Natural killer cell treated with Interleukin-12 subunit alpha and Interleukin-12 subunit beta and Interleukin-15 and Interleukin-18, amount 100 ng/mL, for 72 hours (primary cell): Measurements from ENCODE around the gene DNAJB5. TPM values are rescaled to one million over a fixed set of nuclear protein-coding genes. Genes with fewer than 3 reads are reported as not detected.

ENCODE experiments used
- ATAC-seq, 2 donors: fragments of 150-1000 bp; cut with Tn5 transposase in 1 of 2; sonication (Bioruptor Pico), chemical (Tn5 transposase) in 1 of 2; 2 replicates each; pipeline ENCODE4 v1.10.0; 2021
- DNase-seq: peaks from one replicate; pipeline ENCODE4 v3.0.0; 2022; ENCODE audit warnings: low spot score
- H3K27ac Mint-ChIP-seq, 2 donors: 1 replicate in 1 of 2; 2 replicates in 1 of 2; pipeline ENCODE4 v1.8.0; 2022; ENCODE audit warnings: mixed read lengths in 2 of 2, mild to moderate bottlenecking in 1 of 2, moderate library complexity in 1 of 2
- H3K27me3 Mint-ChIP-seq, 2 donors: 1 replicate in 1 of 2; 2 replicates in 1 of 2; pipeline ENCODE4 v1.8.0; 2022; ENCODE audit warnings: mixed read lengths in 2 of 2
- H3K36me3 Mint-ChIP-seq: one replicate; pipeline ENCODE4 v1.8.0; 2022; ENCODE audit warnings: mixed read lengths
- H3K4me1 Mint-ChIP-seq, 2 donors: 1 replicate in 1 of 2; 2 replicates in 1 of 2; pipeline ENCODE4 v1.8.0; 2022; ENCODE audit warnings: low read depth in 2 of 2, mixed read lengths in 2 of 2, mild to moderate bottlenecking in 1 of 2
- H3K4me3 Mint-ChIP-seq: one replicate; pipeline ENCODE4 v1.8.0; 2022; ENCODE audit warnings: mixed read lengths
- H3K9me3 Mint-ChIP-seq: 2 replicates; pipeline ENCODE4 v1.8.0; 2022; ENCODE audit warnings: mixed read lengths
- total RNA-seq, 2 donors: library from RNA; stranded (reverse); gene quantifications; one replicate each; pipeline ENCODE4 v1.2.3, GENCODE V29; 2022

Gene DNAJB5
- total RNA-seq, 2 donors from 2014 or later = 1.7 to 5.0 TPM

DNA sequence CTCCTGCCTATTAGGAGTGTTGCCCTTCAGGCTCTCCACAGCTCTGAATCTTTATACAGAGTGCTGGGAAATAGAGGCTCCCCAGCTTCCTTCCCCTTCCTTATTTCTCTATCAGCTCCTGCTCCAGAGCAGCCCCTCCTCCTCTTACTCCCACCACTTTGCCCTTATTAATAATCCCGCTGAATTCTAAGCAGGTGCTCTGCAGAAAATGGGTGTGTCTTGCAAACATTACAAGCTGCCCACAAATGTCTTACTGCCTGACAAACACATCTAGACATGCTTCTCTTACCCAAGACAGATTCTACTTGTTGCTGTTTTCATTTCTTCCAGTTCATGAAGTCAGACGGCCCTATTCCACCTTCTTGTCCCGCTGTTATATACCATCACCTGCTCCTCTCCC is 25.1 kb upstream of the DNAJB5 start:
- H3K4me1 Mint-ChIP-seq = peaks cover 0 to 3% of the 10 kb centered on the region in 2 donors
- peaks cover 43 to 64% of the 10 kb centered on the region in 2 donors for H3K27me3 Mint-ChIP-seq
- ATAC-seq (no peak), DNase-seq (no peak)
- H3K9me3 Mint-ChIP-seq = no peaks in the 10 kb centered on the region
- H3K27ac Mint-ChIP-seq = no peak overlapping the region
- no peaks in the 10 kb centered on the region for H3K36me3 Mint-ChIP-seq
- no peak overlapping the region for H3K4me3 Mint-ChIP-seq

DNA sequence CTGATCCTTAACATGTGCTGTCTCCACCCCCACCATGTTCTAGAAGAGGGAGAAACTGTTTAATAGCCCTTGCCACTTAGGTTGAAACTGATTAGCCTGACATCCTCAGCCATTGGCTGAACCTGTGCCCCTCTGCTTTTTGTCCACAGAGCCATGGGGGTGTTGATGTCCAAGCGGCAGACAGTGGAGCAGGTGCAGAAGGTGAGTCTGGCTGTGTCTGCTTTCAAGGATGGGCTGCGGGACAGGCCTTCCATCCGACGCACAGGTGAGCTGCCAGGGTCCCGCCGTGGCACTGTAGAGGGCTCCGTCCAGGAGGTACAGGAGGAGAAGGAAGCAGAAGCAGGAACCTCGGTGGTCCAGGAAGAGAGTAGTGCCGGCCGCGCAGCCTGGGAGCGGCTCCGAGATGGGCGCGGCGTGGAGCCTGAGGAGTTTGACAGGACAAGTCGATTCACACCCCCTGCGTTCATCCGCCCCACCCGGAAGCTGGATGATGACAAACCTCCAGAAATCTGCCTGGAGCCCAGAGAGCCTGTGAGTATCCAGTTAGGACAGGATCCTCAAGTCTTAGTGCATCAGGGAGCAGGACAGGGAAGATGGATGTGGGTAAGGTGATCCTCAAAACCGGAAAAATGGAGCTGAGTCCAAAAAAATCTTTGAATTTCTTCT is 18.3 kb upstream of the DNAJB5 start:
- H3K4me3 Mint-ChIP-seq = no peak overlapping the region
- no peak overlapping the region for H3K27ac Mint-ChIP-seq
- no peaks in the 10 kb centered on the region for H3K9me3 Mint-ChIP-seq
- peaks cover 22 to 43% of the 10 kb centered on the region in 2 donors for H3K27me3 Mint-ChIP-seq
- no peak for ATAC-seq
- H3K4me1 Mint-ChIP-seq = no peaks in the 10 kb centered on the region
- no peaks in the 10 kb centered on the region for H3K36me3 Mint-ChIP-seq
- DNase-seq = no peak

DNA sequence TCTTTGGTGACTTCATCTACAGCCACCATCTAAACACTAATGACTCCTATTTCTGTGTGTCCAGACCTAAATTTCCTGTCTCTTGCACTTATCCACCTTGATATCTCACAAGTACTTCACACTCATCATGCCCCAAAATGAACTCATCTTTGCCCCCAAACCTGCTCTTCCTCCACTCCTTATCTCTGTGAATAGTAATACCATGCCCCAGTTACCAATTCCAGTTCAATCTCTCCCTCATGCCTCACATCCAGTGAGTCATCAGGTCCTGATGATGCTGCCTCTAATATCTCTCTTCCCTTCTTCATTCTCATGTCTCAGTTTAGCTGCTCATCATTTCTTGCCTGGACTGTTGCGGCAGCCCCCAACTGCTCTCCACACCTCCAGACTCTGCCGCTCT is 14.9 kb upstream of the DNAJB5 start:
- H3K27me3 Mint-ChIP-seq = peaks cover 15 to 21% of the 10 kb centered on the region in 2 donors
- no peak overlapping the region for H3K27ac Mint-ChIP-seq
- H3K9me3 Mint-ChIP-seq = no peaks in the 10 kb centered on the region
- DNase-seq (no peak), ATAC-seq (no peak)
- H3K4me3 Mint-ChIP-seq = no peak overlapping the region
- no peaks in the 10 kb centered on the region for H3K4me1 Mint-ChIP-seq
- H3K36me3 Mint-ChIP-seq = no peaks in the 10 kb centered on the region

DNA sequence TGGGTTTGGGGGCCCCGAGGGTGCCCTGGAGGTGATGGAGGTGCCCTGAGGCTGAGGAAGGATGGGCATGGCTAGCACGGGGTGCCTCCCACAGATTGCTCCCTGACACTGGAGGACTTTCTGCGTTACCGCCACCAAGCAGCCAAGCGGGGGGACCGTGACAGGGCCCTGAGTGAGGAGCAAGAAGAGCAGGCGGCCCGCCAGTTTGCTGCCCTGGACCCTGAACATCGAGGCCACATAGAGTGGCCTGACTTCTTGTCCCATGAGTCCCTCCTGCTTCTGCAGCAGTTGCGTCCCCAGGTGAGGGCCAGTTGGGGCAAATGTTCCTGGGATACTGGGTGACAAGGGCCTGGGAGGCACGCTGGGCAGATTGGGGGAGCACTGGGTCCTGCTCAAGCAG is 13.1 kb upstream of the DNAJB5 start:
- peaks cover 13 to 17% of the 10 kb centered on the region in 2 donors for H3K27me3 Mint-ChIP-seq
- no peaks in the 10 kb centered on the region for H3K4me1 Mint-ChIP-seq
- DNase-seq (no peak), ATAC-seq (no peak)
- H3K4me3 Mint-ChIP-seq = no peak overlapping the region
- H3K36me3 Mint-ChIP-seq = no peaks in the 10 kb centered on the region
- H3K9me3 Mint-ChIP-seq = no peaks in the 10 kb centered on the region
- H3K27ac Mint-ChIP-seq = no peak overlapping the region

DNA sequence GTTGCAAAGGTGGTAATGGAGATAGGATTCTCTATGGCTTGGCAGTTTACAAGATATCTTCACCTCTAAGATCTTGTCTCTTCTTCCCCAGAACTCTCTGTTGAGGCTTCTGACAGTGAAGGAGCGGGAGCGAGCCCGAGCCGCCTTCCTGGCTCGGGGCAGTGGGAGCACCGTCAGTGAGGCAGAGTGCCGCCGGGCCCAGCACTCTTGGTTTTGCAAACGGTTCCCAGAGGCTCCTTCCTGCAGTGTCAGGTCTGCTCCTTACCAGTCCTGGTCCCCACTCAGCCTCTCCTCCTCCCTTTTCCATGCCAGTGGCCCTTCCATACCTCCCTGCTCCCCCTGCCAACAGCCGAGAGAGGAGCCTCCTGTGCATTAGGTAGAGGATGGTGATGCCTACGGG is 12.6 kb upstream of the DNAJB5 start:
- DNase-seq = no peak

DNA sequence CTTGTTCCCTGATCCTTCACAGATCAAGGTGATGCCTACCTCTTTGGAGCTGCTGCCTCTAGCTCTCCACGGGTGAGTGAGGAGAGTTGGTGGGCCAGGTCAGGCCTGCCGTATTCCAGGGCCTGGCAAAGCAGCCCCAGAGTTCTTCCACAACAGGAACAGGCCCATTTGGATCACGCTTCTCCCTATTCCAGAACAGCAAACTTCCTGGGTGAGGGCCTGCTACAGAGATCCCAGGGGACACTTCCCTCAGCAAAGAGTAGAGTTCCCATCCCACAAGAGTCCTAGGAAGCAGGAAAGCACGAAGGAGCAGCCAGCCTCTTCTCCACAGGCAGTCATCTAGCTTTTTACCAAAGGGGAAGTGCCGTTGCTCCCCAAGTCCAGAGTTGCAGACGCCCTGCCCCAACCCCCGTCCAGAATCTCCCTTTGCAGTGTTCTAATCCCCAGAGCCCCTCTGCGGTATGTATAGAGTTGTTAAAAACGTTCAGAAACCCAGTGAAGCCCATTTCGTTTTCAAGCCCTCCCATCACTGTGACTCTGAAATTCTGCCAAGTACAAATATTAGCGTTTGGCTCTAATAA is 9.3 kb upstream of the DNAJB5 start:
- H3K4me3 Mint-ChIP-seq = no peak overlapping the region
- DNase-seq = no peak
- ATAC-seq = no peak
- no peak overlapping the region for H3K27ac Mint-ChIP-seq
- peaks cover 2 to 7% of the 10 kb centered on the region in 2 donors for H3K27me3 Mint-ChIP-seq
- H3K36me3 Mint-ChIP-seq = no peaks in the 10 kb centered on the region
- H3K9me3 Mint-ChIP-seq = no peaks in the 10 kb centered on the region
- H3K4me1 Mint-ChIP-seq = peaks cover 4 to 7% of the 10 kb centered on the region in 2 donors

More for the DNA sequence above, 12.6 kb upstream of the DNAJB5 start:
- Mint-ChIP-seq H3K27me3 (peaks cover 13 to 17% of the 10 kb centered on the region in 2 donors), H3K4me1 (no peaks in the 10 kb centered on the region), H3K27ac (no peak overlapping the region), H3K4me3 (no peak overlapping the region), H3K9me3 (no peaks in the 10 kb centered on the region), H3K36me3 (no peaks in the 10 kb centered on the region)
- no peak for ATAC-seq

DNA sequence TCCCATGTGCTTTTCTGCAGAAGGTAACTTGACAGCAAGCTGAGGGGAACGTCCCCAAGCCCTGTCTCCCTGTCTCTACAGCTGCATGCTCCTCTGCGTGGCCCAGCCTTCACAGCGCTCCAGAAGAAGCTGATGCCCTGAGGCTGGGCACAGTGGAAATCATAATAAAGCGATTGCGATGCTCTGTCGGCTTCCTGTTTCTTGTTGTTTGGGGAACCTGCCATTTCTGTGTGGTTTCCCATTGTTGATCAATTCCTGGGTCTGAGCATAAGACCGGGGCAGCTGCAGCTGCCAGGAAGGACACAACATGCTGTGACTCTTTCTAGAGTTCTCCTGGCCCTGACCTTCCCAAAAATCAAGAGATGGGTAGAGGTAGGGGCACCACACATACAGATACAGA is 7.2 kb upstream of the DNAJB5 start:
- Mint-ChIP-seq H3K36me3 (no peaks in the 10 kb centered on the region), H3K27ac (no peak overlapping the region), H3K4me3 (no peak overlapping the region), H3K4me1 (peaks cover 12 to 16% of the 10 kb centered on the region in 2 donors), H3K9me3 (no peaks in the 10 kb centered on the region), H3K27me3 (peaks cover 0 to 9% of the 10 kb centered on the region in 2 donors)
- DNase-seq (no peak), ATAC-seq (no peak)

DNA sequence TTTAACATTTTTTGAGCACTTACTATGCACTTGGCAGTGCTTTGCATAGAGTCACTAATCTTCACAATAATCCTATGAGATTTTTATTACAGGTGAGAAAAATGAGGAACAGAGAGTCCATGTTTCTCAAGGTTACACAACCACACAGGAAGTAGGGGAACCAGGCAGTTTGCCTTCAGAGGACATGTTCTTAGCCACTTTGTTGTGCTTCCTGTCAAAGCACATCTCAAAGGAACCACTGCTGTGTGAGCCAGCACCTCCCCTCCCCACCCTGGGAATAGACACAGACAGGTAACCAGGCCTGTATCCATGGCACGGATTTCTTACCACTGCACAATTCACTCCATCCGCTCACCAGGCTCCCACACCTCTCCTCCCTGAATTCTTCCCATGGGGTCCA is 6.3 kb upstream of the DNAJB5 start:
- ATAC-seq = no peak
- H3K36me3 Mint-ChIP-seq = no peaks in the 10 kb centered on the region
- H3K27me3 Mint-ChIP-seq = peaks cover 0 to 7% of the 10 kb centered on the region in 2 donors
- H3K27ac Mint-ChIP-seq = no peak overlapping the region
- H3K9me3 Mint-ChIP-seq = no peaks in the 10 kb centered on the region
- peaks cover 12 to 20% of the 10 kb centered on the region in 2 donors for H3K4me1 Mint-ChIP-seq
- no peak for DNase-seq
- no peak overlapping the region for H3K4me3 Mint-ChIP-seq

DNA sequence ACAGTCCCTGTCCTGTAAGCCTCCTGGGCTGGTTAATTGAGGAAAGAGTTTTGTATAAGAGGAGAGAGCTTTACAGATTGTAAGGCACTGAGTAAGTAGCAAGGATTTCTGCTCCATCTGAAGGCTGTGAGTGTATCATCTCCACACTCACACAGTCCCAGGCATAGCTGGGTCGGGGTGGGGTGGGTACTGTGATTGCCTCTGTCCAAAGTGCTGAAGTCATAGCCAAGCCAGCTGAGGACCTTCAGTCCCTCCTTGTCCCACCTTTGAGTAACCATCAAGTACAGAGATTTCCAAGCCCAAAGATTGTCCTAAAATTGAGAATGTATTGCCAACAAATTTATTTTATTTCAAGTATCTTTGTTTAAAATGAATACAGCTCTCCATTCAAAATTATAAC is 5.5 kb upstream of the DNAJB5 start:
- Mint-ChIP-seq H3K27me3 (peaks cover 0 to 7% of the 10 kb centered on the region in 2 donors), H3K4me3 (no peak overlapping the region), H3K4me1 (peaks cover 20 to 25% of the 10 kb centered on the region in 2 donors), H3K36me3 (no peaks in the 10 kb centered on the region), H3K9me3 (no peaks in the 10 kb centered on the region), H3K27ac (no peak overlapping the region)
- DNase-seq (no peak), ATAC-seq (no peak)

DNA sequence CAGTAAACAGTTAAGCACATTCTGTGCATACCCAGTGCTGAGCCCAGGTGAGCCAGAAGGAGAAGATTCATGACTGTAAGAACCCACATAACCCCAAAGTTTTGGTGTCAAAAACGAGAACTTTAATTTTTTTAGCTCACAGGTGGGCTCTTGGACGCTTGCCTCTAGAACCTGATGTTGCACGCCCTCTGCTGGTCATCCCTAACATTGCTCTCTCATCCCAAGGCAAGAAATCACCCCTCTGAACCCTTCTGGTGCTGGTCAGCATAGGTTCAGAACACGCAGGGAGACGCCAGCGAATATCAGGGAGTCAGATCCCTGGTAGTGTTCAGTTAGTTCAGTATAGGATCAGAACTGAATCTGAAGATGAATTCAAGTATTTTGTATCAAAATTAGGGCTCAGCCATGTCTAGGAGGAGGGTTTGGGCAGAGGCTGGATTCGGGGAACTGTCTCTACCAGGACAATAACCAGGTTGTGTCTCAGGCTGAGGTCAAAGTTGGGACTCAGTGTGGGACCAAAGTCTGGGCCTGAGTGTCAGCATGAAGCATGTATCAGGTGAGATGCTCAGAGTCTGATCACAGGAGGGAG is 4.1 kb upstream of the DNAJB5 start:
- Mint-ChIP-seq H3K36me3 (no peaks in the 10 kb centered on the region), H3K4me3 (no peak overlapping the region), H3K4me1 (peaks cover 27 to 34% of the 10 kb centered on the region in 2 donors), H3K9me3 (no peaks in the 10 kb centered on the region), H3K27ac (no peak overlapping the region), H3K27me3 (peaks cover 0 to 7% of the 10 kb centered on the region in 2 donors)
- no peak for ATAC-seq
- DNase-seq = no peak

DNA sequence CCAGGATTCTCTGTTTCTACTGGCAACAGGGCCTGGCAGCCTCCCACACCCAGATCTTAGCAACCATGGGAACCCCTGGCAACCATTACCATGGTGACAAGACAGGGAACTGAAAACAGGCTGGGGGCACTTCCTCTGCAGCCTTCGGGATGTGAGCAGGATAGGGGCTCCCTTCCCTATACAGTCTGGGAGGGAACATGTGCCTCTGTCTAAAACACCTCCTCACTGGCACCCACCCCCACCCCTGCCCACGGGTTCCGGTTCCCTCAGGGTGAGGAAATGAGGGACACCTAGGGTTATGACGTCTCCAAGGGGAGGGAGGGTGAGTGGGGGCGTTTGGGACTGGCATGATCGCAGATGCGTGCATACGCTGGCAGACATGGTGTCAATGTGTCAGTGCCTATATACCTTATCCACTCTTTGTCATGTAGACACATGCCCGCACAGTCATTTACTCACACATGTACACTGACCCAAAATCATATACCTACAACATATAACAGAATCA is 3.0 kb upstream of the DNAJB5 start:
- no peaks in the 10 kb centered on the region for H3K36me3 Mint-ChIP-seq
- peaks cover 0 to 12% of the 10 kb centered on the region in 2 donors for H3K27me3 Mint-ChIP-seq
- no peaks in the 10 kb centered on the region for H3K9me3 Mint-ChIP-seq
- DNase-seq (no peak), ATAC-seq (no peak)
- peak overlapping the region in 1 of 2 donors; percentile 19 for H3K27ac Mint-ChIP-seq
- peak overlapping the region; percentile 10 for H3K4me3 Mint-ChIP-seq
- H3K4me1 Mint-ChIP-seq = peaks cover 36 to 39% of the 10 kb centered on the region in 2 donors

DNA sequence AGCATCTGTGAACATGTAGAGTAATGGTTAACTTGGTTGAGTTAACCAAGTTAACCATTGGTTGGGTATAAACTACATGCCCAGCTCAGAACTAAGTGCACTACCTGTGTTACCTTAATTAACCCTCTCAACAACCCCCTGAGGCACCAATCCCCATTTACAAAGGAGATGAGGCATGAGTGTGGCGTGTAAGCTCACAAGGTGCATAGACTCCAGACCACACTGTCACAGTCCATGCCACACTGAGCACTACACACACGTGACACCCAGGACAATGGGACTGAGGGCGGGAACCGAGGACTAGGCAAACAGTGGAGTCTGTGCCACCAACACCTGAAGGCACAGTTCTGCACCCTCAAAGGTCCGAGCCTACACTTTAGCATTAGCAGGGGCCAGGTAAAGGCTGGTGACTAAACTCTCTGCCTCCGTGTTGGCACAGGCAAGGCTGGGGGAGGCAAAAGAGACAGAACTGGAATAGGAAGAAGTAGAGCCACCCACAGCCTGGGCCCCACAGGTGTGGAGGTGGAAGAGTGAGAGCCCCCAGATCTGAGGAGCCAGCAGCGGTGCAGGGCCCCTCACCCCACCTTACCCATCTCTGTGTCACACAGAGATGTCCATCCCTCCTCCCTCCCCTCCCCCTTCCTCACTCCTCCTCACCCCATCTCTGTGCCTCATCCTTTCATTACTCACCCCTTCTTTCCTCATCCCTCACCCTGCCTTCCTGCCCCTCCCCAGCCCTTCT is 2.2 kb upstream of the DNAJB5 start:
- Mint-ChIP-seq H3K27me3 (peaks cover 0 to 12% of the 10 kb centered on the region in 2 donors), H3K4me1 (peaks cover 36 to 42% of the 10 kb centered on the region in 2 donors)

DNA sequence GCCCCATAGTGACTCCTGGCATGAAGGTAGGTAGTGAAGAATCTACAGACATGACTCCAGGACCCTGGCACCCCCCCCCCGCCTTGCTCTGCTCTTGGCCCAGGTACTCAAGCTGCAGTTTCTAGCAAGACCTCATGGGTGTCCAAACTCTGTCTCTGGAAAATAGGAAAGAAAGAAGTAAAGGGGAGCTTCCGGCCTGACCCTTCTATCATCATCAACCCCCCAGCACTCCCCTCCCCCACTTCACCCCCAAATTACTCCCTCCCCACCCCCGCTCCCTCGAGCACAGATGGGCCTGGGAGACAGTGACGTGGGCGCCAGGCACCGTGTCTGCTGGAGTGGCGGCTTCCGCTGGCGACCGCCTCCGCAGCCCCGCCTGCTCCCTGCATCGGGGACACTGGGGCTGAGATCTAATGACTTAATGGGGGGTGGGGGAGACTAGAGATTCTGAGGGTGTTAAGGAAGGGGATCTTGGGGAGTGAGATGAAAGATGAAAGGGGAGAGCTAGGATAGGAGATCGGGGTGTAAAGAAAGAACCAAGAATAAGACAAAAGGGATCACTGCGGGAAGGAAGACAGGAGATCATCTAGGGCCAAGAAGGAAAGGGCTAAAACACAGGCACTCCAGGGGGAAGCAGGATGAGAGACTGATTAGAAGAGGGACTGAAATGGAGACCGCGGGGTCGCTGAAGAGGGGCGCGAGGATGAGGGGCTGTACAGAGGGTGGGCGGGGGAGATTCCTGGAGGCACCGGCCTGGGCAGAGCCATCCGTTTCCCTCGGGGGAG is 1.1 kb upstream of the DNAJB5 start:
- Mint-ChIP-seq H3K4me1 (peaks cover 42% of the 10 kb centered on the region in 2 donors), H3K27ac (peak overlapping the region; percentile 70 to 88), H3K27me3 (peaks cover 0 to 9% of the 10 kb centered on the region in 2 donors), H3K9me3 (no peaks in the 10 kb centered on the region), H3K36me3 (no peaks in the 10 kb centered on the region), H3K4me3 (peak overlapping the region; percentile 99)
- no peak for ATAC-seq
- DNase-seq = no peak

More for the DNA sequence above, 2.2 kb upstream of the DNAJB5 start:
- ATAC-seq (no peak), DNase-seq (no peak)
- peak overlapping the region; percentile 10 for H3K4me3 Mint-ChIP-seq
- peak overlapping the region in 1 of 2 donors; percentile 19 for H3K27ac Mint-ChIP-seq
- H3K36me3 Mint-ChIP-seq = no peaks in the 10 kb centered on the region
- H3K9me3 Mint-ChIP-seq = no peaks in the 10 kb centered on the region
